GM21576 (cell line): ENCODE data around the gene GPR87.
A peak's percentile ranks its signal among the peaks of the same experiment; 100 is the strongest.

Source experiments
- ATAC-seq: cut with Tn5 transposase; IDR thresholded peaks from one replicate; pipeline ENCODE4 v1.9.1; 2021; ENCODE audit warnings: mild to moderate bottlenecking, moderate library complexity; ENCODE audit not compliant: unreplicated experiment

Gene GPR87

GRCh38 chr3:151283907-151284461 lies 32.6 kb downstream of the GPR87 start:
- ATAC-seq = no peak

GRCh38 chr3:151283387-151283786 lies 33.2 kb downstream of the GPR87 start:
- no peak for ATAC-seq

- ATAC-seq = no peak
These were observed 33.7 kb downstream of the GPR87 start for GRCh38 chr3:151282921-151283320.

DNA sequence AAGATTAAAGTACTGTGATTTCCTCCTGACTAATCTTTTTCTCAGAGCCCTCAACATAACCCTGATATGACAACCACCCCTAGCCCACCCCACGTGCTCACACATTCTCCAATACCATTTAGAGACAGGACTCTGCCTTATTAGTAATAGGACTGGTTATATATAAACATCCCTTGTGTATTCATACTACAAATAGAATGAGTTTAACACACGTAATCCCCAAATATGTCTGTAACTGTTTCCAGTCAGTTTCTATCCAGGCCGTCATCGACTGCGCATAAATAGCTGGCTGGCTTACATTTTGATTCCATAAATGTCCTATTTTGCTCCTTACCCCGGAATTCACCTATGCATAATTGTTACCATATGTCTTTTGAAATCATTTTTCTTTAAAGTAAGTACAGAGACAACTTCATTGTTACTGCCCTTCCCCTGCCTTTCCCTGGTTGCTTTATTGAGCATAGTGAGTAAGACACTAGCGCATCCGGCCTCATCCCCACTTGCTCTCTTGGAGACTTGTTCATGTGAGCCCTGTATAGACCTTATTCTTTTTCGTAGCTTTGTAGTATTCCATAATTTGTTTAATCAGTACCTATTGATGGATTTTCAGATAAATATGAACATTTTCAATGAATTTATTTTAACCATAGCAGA lies 34.8 kb downstream of the GPR87 start:
- no peak for ATAC-seq

DNA sequence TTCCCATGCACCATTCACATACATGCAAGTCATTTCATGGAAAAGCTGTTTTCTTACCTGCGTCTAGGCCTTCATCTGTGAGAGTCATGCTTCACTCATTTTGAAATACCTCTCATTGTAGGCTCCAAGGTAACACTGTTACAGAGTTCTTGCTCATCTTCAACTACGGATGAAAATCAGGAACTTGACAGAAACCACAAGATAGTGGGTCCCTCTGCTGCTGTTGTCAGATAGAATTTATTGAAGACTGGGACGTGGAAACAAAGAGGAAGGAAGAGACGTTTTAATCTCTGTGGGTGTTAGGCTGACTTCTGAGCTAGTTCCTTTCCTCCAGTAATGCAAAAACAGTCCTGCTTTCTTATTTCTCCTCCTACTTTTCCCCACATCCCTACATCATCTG lies 38.4 kb downstream of the GPR87 start, which contains the start of gene P2RY14:
TSS of gene P2RY14 (minus strand) at position 313 of the 400 bp plus-strand sequence. CDS start 64,226 bp downstream, outside the sequence.
- no peak for ATAC-seq

DNA sequence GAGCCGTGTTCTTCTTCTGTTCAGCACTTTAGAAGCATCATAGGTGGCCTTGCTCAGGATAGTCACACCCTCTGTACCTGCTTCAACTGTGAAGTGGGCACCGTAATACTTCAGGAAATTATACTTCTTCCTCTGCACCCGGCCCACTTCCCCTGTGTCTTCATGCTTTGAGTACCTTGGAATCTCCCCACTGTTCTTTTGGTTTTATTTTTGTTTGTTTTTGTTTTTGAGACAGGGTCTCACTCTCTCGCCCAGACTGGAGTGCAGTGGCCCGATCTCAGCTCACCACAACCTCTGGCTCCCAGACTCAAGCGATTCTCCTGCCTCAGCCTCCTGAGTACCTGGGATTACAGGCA lies 40.0 kb downstream of the GPR87 start:
- ATAC-seq = peak; percentile 56

GRCh38 chr3:151276038-151276686 lies 40.5 kb downstream of the GPR87 start:
- ATAC-seq = peak; percentile 15

DNA sequence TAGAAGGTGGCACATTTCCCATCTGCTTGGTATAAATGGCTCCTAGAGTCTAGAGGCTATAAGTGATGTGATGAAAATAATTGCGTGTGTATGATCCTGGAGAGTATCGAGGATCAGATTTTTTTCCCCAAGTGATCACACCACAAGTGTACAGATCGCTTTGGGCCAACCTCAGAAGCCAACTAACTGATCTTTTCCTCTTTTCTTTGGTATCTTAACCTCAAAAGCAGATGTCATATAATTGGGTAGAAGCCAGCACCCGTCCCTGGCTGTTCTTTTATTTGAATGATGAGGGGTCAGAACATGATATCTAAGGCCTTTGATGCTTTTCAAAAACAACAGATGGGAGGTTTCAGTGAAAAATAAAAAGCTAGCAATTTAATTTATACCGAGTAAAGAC lies 41.5 kb downstream of the GPR87 start:
- ATAC-seq = no peak

DNA sequence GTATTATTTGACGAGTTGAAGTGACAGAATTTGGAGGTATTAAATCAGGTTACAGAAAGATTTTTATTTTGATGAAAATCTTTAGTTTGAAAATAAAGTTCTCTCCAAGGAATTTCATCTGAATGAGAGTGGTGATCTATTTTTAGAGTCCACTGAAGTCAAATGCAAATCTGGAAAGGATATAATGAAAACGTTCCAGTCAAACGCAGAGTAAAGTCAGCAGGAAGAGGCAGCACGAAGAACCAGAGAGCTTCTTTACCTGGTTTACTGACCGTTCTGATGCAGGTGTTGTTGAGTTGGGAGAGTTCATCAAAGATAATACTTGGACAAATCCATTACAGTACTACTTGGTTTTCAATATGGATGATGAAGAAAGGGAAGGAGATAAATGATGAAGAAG lies 47.0 kb downstream of the GPR87 start:
- no peak for ATAC-seq

- ATAC-seq = peak; percentile 51
These were observed 48.1 kb downstream of the GPR87 start for GRCh38 chr3:151268267-151269235.

DNA sequence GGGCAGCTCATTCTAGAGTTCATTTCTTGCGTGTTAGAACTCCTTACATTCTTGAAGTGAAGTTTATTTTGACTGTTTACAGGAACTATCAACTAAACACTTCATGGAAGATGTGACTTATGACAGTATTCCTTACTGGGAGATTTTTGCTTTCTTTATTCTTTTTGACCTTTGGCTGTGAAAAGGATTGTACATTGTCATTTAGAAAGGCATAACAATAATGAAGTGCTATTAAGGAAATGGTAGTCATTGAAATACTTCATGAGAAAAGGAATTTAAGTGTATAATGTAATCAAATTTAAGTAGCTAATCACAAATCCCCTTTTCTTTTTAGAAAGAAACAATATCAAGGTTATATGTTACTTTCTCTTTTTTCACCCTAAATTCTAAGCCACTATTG lies 49.6 kb downstream of the GPR87 start:
- ATAC-seq = no peak

- ATAC-seq = peak; percentile 98
These were observed 50.8 kb downstream of the GPR87 start for GRCh38 chr3:151265866-151266265.

GRCh38 chr3:151265166-151265565 lies 51.5 kb downstream of the GPR87 start:
- no peak for ATAC-seq

- ATAC-seq = no peak
These were observed 52.0 kb downstream of the GPR87 start for GRCh38 chr3:151264605-151265004.

DNA sequence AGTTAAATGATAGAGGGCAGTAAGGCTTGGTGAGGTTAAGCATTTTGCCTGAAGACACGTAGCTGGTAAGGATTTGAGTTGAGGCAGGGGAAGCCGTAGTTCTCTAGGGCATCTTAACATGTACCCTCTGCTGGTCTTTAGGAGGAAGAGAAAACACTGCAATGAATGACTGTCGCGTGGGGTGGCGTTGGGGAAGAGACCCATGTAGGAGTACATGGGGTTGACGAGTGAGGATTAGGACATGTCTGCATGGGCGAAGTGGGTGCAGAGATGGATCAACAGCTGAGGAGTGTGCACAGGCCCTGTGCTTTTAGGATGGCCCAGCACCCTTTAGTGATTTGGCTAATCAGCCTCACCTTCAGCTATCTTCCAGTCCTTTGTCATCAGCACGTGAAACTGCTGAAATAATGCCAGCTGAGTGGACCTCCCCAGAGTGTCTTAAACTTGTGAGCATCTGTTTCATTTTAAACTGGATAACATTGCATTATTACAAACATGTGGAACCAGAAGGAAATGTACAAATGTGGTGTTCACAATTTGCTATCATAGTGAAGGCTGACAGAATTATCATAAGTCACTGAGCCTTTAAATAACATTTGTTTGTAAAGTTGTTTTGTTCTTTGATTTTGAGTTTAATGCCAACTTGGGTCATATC lies 53.6 kb downstream of the GPR87 start:
- no peak for ATAC-seq

- ATAC-seq = no peak
These were observed 57.0 kb downstream of the GPR87 start for GRCh38 chr3:151259664-151260063.

DNA sequence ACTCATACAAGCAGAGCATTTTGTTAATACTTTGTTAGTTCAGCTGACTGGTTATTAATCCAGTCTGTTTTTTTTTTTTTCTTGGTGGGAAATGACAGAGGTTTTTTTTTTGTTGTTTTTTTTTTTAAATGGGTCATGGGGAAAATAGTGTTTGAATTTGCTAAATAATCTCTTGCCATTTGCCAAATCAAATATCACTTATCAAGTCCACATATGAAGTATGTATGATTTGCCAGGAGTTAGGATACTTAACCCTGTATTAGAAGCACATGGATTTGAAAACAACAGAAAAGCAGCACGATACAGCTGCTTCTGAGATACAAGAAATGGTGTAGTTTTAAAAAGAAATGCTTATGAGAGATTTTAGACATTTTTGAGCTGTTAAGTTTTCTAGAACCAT lies 59.9 kb downstream of the GPR87 start:
- no peak for ATAC-seq

GRCh38 chr3:151248772-151249337 lies 67.8 kb downstream of the GPR87 start:
- ATAC-seq = no peak
